GM18868 (cell line): Measurements from ENCODE around the gene KIZ.

Experiments used
- ATAC-seq: cut with Tn5 transposase; IDR thresholded peaks from one replicate; pipeline ENCODE4 v1.9.1; 2021; ENCODE audit warnings: mild to moderate bottlenecking, moderate library complexity; ENCODE audit not compliant: unreplicated experiment

KIZ gene

DNA sequence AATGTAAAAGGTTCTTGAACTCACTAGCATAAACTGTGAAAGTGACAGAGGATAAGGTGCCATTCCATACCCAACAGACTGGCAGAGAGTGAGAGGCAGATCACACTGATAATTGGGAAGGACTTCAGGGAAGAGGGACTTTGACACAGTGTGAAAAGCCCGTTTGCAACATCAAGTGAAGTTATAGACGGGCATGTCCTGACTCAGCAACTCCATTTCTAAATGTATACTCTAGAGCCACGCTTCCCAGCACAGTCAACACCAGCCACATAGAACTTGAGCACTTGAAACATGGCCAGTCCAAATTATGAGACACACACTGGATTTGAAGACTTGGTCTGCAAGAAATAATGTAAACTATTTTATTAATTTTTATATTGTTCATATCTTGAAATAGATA lies 131.3 kb downstream of the KIZ start:
- no peak for ATAC-seq

DNA sequence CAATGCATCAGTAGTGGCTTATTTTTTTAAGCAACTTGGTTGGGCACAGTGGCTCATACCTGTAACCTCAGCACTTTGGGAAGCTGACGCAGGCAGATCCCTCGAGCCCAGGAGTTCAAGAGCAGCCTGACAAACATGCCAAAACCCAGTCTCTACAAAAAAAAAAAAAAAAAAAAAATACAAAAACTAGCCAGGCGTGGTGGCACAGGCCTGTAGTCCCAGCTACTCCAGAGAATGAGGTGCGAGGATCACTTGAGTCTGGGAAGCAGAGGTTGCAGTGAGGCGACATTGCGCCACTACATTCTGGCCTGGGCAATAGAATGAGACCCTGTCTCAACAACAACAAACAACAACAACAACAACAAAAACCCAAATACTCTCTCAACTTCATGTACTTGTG lies 132.5 kb downstream of the KIZ start:
- no peak for ATAC-seq

DNA sequence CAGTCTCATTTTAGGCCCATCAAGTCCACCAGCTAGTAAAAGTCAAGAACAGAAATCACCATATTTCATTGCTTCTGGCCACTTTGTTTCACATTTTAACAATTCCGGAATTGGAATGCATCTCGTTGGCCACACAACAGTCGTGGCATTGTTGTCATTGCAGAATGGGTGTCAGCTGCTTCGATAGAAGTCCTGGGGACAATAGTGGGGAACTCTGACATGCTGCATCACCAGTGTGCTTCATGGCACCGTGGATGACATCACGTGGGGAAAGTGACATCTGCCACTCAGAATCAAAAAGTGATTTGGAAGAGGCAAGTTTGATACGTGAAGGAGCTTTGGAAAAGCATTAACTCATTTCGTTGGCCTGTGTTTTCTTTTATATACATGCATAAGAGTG lies 133.5 kb downstream of the KIZ start:
- ATAC-seq = no peak

DNA sequence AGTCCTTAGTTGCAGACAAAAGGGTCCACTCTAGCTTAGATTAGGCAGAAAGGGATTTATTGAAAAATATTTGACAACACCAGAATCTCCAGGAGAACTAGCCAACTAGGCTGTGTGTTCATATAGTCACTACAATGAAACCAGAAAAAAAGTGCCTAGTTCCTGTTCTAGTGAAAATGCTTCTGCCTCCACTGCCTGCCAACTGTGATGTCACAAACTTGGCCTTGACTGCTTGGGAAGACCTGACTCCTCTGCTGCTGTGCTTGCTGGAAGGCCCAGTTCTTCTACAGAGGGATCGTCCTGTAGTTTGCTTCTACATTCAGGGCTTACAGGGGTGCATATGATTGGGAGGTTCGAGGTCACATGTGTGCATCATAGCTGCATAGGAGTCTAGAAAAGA lies 136.9 kb downstream of the KIZ start:
- peak; percentile 78 for ATAC-seq

DNA sequence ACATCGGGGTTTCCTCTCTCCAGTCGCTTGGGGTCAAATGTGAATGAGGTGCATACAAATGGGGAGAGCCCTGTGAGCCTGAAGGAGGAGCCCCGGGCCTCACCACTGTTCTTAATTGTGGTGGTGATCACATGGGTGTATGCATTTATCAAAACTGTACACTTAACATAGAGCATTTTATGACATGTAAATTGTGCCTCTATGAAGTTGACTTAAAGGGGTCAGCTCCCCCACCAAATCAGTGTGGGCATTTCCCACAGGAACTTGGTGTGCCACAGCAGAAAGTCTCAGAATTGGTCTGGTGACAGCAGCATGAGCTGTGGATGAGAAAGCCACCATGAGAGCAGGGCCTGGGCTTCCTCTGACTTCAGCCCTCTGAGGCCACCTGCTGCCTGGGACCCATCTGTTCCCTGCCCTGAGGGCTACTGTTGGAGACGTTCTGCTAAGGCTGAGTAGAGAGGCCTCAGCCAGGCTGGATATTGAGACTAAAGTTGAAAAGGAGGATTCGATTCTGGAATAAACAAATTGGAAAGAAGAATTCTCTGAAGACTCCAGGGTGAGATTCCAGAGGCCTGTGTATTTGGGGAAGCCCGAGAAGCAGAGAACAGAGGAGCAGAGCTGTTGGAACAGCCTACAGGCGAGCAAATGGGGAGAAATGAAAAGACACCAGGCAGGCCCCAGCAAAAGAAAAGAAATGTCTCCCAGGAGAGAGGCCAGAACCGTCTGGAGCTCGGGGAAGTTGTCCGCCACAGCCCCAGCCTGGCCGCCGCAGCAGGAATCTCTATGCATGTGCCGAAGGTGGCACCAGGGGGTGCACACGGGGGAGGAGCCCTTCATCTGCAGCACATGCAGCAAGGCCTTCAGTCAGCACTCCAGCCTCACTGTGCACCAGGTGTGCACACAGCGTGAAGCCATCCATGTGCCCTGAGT lies 139.6 kb downstream of the KIZ start:
- ATAC-seq = no peak

DNA sequence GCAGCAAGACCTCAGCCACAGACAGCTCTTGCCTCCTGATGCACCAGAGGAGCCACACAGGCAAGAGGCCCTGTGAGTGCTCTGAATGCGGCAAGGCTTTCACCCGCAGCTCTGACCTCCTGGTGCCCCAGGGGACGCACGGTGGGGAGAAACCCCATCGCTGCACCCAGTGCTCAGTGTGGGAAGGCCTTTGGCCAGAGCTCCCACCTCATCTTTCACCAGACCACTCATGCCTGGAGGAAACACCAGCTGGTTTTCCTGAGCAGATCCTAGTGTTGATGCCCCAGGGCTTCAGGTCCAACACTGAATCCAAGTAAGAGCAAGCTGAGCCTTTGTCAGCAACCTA lies 140.3 kb downstream of the KIZ start:
- no peak for ATAC-seq

DNA sequence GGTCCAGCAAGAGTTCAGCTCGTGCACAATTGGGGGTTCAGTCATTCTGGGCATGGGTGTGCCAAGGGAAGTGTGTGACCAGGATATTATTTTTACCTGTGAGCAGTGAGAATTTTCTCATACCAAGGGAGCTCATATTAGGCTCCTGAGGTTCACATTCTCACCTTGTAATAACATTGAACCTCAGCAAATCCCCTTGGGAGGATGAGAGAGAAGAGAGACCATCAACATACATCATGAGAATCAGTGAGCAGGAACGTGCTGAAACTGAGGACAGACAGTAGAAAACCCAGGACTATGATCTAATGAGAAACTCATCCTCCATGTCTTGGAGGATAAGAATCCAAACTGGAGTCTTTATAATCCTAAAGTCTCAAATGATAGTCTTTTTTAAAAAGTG lies 143.9 kb downstream of the KIZ start:
- ATAC-seq = peak; percentile 54

DNA sequence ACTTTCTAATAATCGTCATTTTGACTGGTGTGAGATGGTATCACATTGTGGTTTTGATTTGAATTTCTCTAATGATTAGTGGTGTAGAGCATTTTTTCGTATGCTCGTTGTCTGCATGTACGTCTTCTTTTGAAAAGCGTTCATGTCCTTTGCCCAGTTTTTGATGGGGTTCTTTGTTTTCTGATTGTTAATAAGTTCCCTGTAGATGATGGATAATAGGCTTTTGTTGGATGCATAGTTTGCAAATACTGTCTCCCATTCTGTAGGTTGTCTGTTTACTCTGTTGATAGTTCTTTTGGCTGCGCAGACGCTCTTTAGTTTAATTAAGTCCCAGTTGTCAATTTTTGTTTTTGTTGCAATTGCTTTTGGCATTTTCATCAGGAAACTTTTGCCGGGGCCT lies 144.9 kb downstream of the KIZ start:
- ATAC-seq = no peak

DNA sequence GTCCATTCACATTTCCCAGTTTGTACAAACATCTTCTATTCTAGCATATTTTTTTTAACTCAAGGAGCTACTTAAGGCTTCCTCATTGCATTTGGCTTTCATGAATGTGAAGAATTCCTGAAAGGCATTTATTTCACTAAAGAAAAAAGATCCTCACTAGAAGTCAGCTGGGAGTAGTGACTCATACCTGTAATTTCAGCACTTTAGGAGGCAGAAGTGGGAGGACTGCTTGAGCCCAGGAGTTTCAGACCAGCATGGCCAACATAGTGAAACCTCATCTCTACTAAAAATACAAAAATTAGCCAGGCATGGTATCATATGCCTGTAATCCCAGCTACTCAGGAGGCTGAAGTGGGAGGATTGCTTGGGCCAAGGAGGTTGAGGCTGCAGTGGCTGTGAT lies 146.4 kb downstream of the KIZ start:
- ATAC-seq = peak; percentile 71

DNA sequence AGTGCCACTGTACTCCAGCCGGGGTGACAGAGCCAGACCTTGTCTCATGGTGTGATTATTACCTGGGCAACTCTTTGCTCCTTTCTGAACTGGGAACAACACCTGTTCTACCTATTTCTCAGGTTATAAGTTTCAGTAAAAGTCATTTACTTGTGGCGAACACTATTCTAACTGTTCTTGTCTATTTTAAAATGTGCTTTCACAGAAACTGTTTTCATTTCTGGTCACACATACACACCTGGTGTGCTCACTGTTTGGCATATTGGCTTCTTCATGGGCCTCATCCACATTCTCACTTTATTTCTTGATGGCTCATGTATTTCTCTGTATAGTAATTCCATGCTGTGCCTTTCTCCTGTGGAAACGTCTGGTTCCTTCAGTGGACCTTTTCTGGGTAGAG lies 146.8 kb downstream of the KIZ start:
- peak; percentile 56 for ATAC-seq

DNA sequence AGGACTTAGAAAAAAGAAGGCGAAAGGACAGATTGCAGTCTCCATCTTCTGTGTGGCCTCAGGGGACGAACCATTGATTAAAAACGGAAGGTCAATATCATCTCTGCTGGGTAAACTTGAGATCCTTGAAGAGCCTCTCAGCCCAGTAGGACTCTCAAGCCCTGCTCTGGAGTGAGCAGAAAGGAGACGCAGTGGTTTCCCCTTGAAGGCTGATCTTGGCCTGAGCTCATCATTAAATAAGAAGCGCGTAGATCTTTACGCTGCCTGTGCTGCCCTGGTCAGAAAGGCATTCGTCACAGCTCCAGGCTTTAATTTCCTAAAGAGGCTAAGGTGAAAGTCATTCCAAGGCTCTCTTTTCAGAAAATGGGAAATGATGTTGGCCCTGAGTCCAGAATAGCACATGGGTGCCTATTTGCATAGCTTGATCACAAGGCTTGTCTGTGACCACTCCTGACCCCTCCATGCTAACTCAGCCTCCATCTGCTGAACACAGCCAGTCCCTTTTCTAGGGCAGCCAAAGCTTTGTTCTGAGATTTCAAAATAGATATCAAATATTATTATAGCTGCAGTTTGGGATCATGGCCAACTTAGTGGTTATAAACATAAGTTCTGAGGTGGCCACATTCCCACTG lies 148.0 kb downstream of the KIZ start:
- no peak for ATAC-seq

DNA sequence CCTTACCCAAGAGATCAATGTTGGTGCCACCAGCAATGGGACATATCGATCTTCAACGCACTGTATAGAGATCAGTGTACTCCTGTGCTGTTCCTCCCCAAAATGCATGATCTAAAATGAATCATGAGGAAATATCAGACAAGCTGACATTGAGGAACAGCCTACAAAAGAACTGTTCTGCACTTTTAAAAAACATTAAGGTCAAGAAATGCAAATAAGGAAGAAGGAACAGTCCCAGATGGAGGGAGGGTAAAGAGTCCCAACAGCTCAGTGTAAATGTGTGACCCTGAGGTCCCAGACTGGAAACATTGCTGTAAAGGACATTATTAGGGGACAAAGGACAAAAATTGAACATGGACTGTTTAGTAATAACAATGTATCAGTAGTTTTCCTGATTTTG lies 152.9 kb downstream of the KIZ start:
- ATAC-seq = no peak

DNA sequence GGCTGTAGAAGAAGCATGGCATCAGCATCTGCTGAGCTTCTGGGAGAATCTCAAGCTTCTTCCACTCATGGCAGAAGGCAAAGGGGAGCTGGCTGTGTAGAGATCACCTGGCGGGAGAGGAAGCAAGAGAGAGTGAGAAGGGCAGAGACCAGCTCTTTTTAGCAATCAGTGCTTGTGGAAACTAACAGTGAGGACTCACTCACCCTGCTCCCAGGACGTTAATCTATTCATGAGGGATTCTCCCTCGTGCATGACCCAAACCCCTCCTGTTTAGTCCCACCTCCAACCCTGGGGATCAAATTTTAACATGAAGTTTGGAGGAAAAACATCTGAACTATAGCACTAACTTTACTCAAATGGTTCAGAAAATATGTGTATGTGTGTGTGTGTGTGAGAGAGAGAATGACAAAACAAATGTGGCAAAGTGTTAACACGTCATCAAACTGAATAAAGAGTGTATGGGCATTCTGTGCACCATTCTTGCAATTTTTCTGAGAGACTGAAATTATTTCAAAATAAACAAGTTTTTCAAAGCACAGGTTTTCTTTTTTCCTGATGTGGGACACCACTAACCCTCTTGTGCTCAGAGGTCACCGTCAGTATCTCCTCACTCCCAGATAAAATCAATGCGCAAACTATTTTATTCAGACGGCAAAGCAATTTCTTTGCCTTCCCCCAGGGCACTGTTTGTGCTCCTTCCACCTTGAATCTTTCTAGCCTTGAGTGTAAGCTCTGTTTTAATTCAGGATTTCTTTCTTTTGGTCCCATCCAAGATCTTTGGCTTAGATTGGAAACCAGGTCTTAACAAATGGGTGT lies 154.0 kb downstream of the KIZ start:
- ATAC-seq = no peak

DNA sequence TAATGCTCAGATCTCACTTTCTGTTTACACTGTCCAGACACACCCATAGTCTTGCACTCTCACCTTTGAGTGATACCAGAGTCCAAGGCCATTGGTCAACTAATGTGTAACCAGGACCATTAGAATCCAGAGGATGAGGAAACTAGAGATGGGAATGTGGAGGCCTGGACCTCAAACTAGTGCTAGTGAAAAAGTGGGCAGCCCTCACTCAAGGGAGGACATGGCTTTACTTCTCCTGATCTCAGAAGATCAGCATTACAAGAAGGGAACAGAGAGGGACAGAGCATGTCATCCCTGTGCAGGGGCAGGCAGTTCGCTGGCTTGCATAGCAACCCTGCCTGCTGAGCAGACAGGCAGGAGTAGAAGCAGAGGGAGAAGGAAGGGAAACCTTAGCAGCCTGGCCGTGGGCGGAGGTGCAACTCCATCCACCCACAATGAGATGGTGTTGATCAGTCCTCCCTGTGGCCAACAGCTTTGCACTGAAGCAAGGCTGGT lies 154.7 kb downstream of the KIZ start:
- no peak for ATAC-seq

DNA sequence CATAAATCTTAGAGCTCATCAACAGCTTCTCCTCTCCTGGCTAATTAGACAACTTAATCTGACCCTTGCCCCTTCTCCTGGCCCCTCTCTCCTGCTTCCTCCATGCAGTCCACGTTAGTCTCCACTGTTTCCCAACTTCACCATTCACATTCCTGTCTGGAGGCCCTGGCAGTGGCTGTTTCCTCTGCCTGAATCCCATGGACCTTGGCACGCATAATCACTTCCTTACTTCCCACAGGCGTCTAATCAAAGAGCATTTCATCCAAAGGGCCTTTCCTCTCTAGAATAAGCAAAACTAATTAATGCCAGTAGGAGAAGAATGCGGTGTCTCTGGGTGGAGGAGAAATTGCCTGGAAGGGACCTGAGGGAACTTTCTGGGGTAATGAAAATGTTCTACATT lies 160.9 kb downstream of the KIZ start:
- ATAC-seq = no peak

DNA sequence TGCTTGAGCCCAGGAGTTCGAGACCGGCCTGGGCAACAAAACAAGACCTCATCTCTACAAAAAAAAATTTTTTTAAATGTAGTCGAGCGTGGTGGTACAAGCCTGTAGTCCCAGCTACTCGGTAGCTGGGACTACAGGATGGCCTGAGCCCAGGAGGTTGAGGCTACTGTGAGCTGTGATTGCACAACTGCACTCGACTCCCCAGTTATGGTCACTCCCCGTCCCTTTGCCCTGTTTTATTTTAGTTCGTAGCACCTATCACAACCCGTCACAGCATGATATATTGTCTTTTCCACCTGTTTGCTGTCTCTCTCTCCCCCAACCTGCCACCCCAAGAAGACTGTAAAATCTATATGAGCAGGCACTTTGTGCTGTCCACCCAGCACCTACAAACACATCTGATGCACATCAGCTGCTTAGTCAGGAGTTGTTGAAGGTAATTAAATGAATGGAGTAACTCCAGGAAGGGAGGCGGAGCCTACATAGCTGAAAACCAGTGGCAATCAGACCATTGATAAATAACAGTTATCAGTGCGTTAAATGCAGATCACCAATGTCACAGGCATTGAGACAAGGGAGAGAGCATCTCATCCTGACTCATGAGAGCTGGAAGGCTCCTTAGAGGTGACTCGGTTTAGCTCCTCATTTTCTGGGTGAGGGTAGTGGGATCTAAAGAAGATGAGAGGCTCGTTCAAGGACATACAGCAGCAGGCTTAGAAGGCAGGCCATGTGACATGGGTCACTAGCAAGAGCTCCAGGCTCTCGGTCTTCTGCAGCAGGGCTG lies 162.9 kb downstream of the KIZ start:
- ATAC-seq = no peak

DNA sequence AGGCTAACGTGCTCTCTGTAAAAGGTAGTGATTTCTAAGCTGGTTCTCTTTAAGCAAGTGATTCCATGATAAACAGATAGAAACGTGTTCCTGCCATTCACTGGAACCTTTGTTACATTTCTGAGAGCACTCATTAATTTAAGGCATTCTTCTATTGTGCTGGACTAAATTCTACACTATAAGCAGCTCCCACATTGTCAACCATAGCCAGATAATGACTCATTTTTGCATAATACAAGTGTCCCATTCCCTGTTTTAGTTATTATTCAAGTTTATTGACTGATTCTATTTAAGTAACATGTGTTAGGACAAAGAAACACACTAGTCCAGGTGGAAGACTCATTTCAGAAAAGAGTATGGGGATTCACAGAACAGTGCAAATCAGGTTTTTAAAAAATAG lies 163.8 kb downstream of the KIZ start:
- no peak for ATAC-seq

DNA sequence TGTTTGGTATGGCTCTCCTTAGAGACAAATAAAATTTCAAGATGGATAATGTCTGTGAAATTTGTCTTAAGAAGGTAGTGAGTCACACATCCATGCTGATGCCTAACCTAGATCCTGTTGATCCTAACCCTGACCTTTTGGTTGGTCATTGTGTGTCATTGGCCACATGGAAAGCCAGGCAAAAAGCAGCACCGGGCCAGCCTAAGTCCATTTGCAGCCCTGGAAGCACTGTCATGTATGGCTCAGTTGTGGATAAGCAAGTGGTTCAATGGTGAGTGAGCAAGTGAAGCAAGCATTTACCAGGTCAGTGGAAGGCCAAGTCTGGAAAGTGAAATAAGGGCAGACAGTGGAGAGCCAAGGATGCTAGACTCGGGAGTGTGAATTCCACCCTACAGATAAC lies 165.1 kb downstream of the KIZ start:
- no peak for ATAC-seq

DNA sequence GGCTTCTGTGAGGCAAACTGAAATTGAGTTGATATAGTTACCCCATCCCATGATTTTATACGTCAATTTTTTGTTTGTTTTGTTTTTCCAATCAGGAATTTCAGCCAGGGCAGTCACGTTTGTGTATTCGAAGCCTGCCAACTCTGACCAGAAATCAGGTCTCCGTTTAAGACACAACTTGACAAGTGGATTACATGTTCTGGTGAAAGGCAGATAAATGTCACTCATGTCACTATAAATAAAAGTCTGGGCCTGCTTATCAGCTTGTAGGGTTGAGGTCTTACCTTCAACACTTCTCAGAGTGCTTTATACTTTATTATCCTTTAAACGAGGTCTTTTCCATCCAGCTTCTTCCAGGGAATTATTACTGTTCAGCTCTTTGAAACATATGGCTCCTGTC lies 168.9 kb downstream of the KIZ start:
- no peak for ATAC-seq
